SK-N-SH (cell line): ENCODE measurements around the gene CHCHD6. TPM values are rescaled to one million over a fixed set of nuclear protein-coding genes. Genes with fewer than 3 reads are reported as not detected.

Source experiments
- CTCF ChIA-PET: fragments of 300-600, 350-600 bp; formaldehyde crosslinking; extraction: SDS; loops from one replicate; lab custom pipeline; 2021; lab: Yijun Ruan, JAX
- POLR2A ChIA-PET: fragments of 350-600 bp; sonication (Branson Sonifier 250); formaldehyde crosslinking; extraction: SDS; loops from one replicate; lab custom pipeline; 2020; ENCODE audit warnings: antibody characterized with exemption, inconsistent platforms; lab: Yijun Ruan, JAX
- DNase-seq: peaks from one replicate; pipeline ENCODE4 v3.0.0; 2012
- H2AFZ ChIP-seq: fragments of 200-600 bp; sonication (generic); 2 replicates; pipeline ENCODE4 v1.8.1; 2016; ENCODE audit warnings: antibody characterized with exemption, mild to moderate bottlenecking, low read depth
- H3F3A ChIP-seq: fragments of 200-600 bp; sonication (generic); replicated peaks from 2 replicates; pipeline ENCODE3; 2016; ENCODE audit warnings: antibody characterized with exemption, mild to moderate bottlenecking; ENCODE audit not compliant: insufficient read depth
- H3K27ac ChIP-seq, 2 experiments: fragments of 200-500 bp in 1 of 2; fragments of 200-600 bp in 1 of 2; sonication (Bioruptor generic) in 1 of 2; sonication (generic), shearing (Covaris generic) in 1 of 2; 2 replicates each; pipeline versions ENCODE4 v1.5.1 to v1.6.1; 2014 to 2016; ENCODE audit warnings: low read depth in 2 of 2, inconsistent platforms in 1 of 2, low read length in 1 of 2, mild to moderate bottlenecking in 1 of 2, mixed read lengths in 1 of 2
- H3K27me3 ChIP-seq: fragments of 200-600 bp; sonication (generic), shearing (Covaris generic); 2 replicates; pipeline ENCODE4 v1.6.1; 2016; ENCODE audit warnings: mixed run types; ENCODE audit not compliant: insufficient read depth
- H3K36me3 ChIP-seq, 2 experiments: fragments of 200-500 bp in 1 of 2; fragments of 200-600 bp in 1 of 2; sonication (Bioruptor generic) in 1 of 2; sonication (generic) in 1 of 2; replicated peaks in 1 of 2; 2 replicates each; pipeline versions ENCODE3 to v1.5.1; 2014 to 2016; ENCODE audit warnings: low read length in 1 of 2, mild to moderate bottlenecking in 1 of 2; ENCODE audit not compliant: insufficient read depth in 2 of 2, control insufficient read depth in 1 of 2
- H3K4me1 ChIP-seq, 2 experiments: fragments of 200-500 bp in 1 of 2; fragments of 200-600 bp in 1 of 2; sonication (Bioruptor generic) in 1 of 2; sonication (generic), shearing (Covaris generic) in 1 of 2; 2 replicates each; pipeline versions ENCODE4 v1.5.1 to v1.6.1; 2014 to 2016; ENCODE audit warnings: low read depth in 1 of 2, low read length in 1 of 2, mixed run types in 1 of 2; ENCODE audit not compliant: insufficient read depth in 2 of 2, control insufficient read depth in 1 of 2
- H3K4me2 ChIP-seq: fragments of 200-600 bp; sonication (generic), shearing (Covaris generic); 2 replicates; pipeline ENCODE4 v1.6.1; 2017; ENCODE audit warnings: mixed run types
- H3K4me3 ChIP-seq, 2 experiments: fragments of 200-500 bp in 1 of 2; fragments of 200-600 bp in 1 of 2; sonication (Bioruptor generic) in 1 of 2; sonication (generic), shearing (Covaris generic) in 1 of 2; 2 replicates each; pipeline versions ENCODE4 v1.5.1 to v1.8.1; 2014 to 2016; ENCODE audit warnings: low read depth in 2 of 2, inconsistent platforms in 1 of 2, low read length in 1 of 2, mild to moderate bottlenecking in 1 of 2, mixed read lengths in 1 of 2, moderate library complexity in 1 of 2
- H3K79me2 ChIP-seq: fragments of 200-600 bp; sonication (generic); 2 replicates; pipeline ENCODE4 v1.8.1; 2017; ENCODE audit warnings: mild to moderate bottlenecking; ENCODE audit not compliant: insufficient read depth
- H3K9ac ChIP-seq: fragments of 200-600 bp; sonication (generic); 2 replicates; pipeline ENCODE4 v1.6.1; 2017; ENCODE audit warnings: mixed run types
- H3K9me2 ChIP-seq: fragments of 200-600 bp; sonication (generic); 2 replicates; pipeline ENCODE4 v1.6.1; 2017; ENCODE audit warnings: mixed run types
- H3K9me3 ChIP-seq: fragments of 200-600 bp; sonication (generic); 2 replicates; pipeline ENCODE4 v1.6.1; 2017; ENCODE audit warnings: mixed run types, mild to moderate bottlenecking, moderate library complexity
- H4K20me1 ChIP-seq: fragments of 200-600 bp; sonication (generic); 2 replicates; pipeline ENCODE4 v1.6.1; 2017; ENCODE audit warnings: mild to moderate bottlenecking, mixed run types; ENCODE audit not compliant: insufficient read depth
- EZH2phosphoT487 ChIP-seq: fragments of 200-600 bp; sonication (generic); IDR thresholded peaks from 2 replicates; pipeline ENCODE4 v1.6.1; 2017; ENCODE audit warnings: low read depth, mixed run types, mild to moderate bottlenecking, antibody characterized with exemption, moderate library complexity, borderline replicate concordance
- FOXM1 ChIP-seq: IDR thresholded peaks from 2 replicates; pipeline ENCODE4 v1.4.0; 2012; ENCODE audit warnings: low read depth, mild to moderate bottlenecking
- GABPA ChIP-seq: IDR thresholded peaks from 2 replicates; pipeline ENCODE4 v1.4.0; 2012; ENCODE audit warnings: low read depth, mild to moderate bottlenecking
- GATA2 ChIP-seq: sonication (generic); formaldehyde crosslinking; IDR thresholded peaks from 2 replicates; pipeline ENCODE4 v1.5.0; 2020; ENCODE audit warnings: mild to moderate bottlenecking, missing genetic modification reagents
- JUND ChIP-seq: IDR thresholded peaks from 2 replicates; pipeline ENCODE4 v1.4.0; 2012
- NFIC ChIP-seq: IDR thresholded peaks from 2 replicates; pipeline ENCODE4 v1.4.0; 2012; ENCODE audit warnings: borderline replicate concordance
- POLR2AphosphoS5 ChIP-seq: IDR thresholded peaks from 2 replicates; pipeline ENCODE4 v1.6.1; 2012; ENCODE audit warnings: low read depth, low read length
- RCOR1 ChIP-seq: fragments of 150-350 bp; IDR thresholded peaks from 2 replicates; pipeline ENCODE4 v1.6.1; 2017; ENCODE audit warnings: antibody characterized with exemption, low read length
- RXRA ChIP-seq: IDR thresholded peaks from 2 replicates; pipeline ENCODE4 v1.4.0; 2012; ENCODE audit warnings: low read depth, mild to moderate bottlenecking, borderline replicate concordance
- SIN3A ChIP-seq: IDR thresholded peaks from 2 replicates; pipeline ENCODE4 v1.6.1; 2012; ENCODE audit warnings: low read depth, mild to moderate bottlenecking, low read length, moderate library complexity, borderline replicate concordance
- SMC3 ChIP-seq: IDR thresholded peaks from 2 replicates; pipeline ENCODE4 v1.6.1; 2012; ENCODE audit warnings: low read depth, low read length, improper control_type of control experiment
- TAF1 ChIP-seq: IDR thresholded peaks from 2 replicates; pipeline ENCODE4 v1.6.1; 2012; ENCODE audit warnings: low read depth, mild to moderate bottlenecking, low read length, moderate library complexity, borderline replicate concordance
- TCF12 ChIP-seq: IDR thresholded peaks from 2 replicates; pipeline ENCODE4 v1.4.0; 2012
- TEAD4 ChIP-seq: IDR thresholded peaks from 2 replicates; pipeline ENCODE4 v1.4.0; 2012; ENCODE audit warnings: mild to moderate bottlenecking, borderline replicate concordance; ENCODE audit not compliant: insufficient read depth
- YY1 ChIP-seq: IDR thresholded peaks from 2 replicates; pipeline ENCODE4 v1.4.0; 2012; ENCODE audit warnings: low read depth, mild to moderate bottlenecking
- WGBS: methylation state at CpG from one replicate; pipeline ENCODE4 v1.1.6; 2017; ENCODE audit warnings: low lambda C conversion rate; 5-methylcytosine and 5-hydroxymethylcytosine counted together
- polyA plus RNA-seq, 3 experiments: library from polyadenylated mRNA; depleted of rRNA; stranded (reverse); fragments of >200 nt; gene quantifications; 2 replicates each; pipeline ENCODE4 v1.2.3, GENCODE V29; 2012
- TF ChIP-seq, protein P1 (sequence below): fragments of 200-600 bp; sonication (generic); IDR thresholded peaks from 2 replicates; pipeline ENCODE4 v1.6.1; 2017; ENCODE audit warnings: antibody characterized with exemption, mild to moderate bottlenecking, moderate library complexity
- TF ChIP-seq, protein P2 (sequence below): fragments of 150-350 bp; IDR thresholded peaks from 2 replicates; pipeline ENCODE4 v1.6.1; 2016; ENCODE audit warnings: mild to moderate bottlenecking, low read depth, low read length
- TF ChIP-seq, protein P3 (sequence below): fragments of 150-350 bp; IDR thresholded peaks from 2 replicates; pipeline ENCODE4 v1.6.1; 2017; ENCODE audit warnings: antibody characterized with exemption, low read length, low read depth, borderline replicate concordance
- TF ChIP-seq, protein P4 (sequence below): IDR thresholded peaks from 2 replicates; pipeline ENCODE4 v1.4.0; 2012; ENCODE audit warnings: low read depth, borderline replicate concordance

The CHCHD6 gene
- polyA plus RNA-seq, 1 of the 3 experiments (the other 2 are of a cell fraction), result 42.5 TPM

DNA sequence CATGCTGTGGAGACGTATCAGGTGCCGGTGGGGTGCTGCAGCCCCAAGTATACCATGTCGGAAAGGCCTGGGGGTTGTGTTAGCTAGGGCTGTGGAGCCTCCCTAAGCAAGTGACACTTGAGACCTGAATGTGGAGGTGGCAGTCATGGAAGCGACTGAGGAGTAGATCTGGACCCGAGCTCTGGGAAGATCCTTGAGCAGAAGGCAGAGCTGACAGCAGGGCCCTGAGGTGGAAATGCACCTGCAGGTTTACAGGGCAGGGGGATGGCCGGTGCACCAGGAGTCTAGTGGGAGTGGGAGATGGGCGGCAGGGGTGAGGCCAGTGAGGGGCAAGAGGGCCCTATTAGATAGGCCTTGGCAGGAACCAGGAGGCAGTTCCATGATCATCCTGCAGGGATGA, 187.1 kb downstream of the CHCHD6 start:
- Histone ChIP-seq H3K4me3 (no peak overlapping the region), H3K27ac (no peak overlapping the region), H4K20me1 (no peaks in the 10 kb centered on the region)
- CTCF ChIA-PET, result interaction anchor here (1.7 to 1.8 kb wide), 2 partner anchors 11 to 22 kb away, joined by 3 to 4 read pairs; no protein-coding TSS in a partner anchor
- TF ChIP-seq, protein P1, sequence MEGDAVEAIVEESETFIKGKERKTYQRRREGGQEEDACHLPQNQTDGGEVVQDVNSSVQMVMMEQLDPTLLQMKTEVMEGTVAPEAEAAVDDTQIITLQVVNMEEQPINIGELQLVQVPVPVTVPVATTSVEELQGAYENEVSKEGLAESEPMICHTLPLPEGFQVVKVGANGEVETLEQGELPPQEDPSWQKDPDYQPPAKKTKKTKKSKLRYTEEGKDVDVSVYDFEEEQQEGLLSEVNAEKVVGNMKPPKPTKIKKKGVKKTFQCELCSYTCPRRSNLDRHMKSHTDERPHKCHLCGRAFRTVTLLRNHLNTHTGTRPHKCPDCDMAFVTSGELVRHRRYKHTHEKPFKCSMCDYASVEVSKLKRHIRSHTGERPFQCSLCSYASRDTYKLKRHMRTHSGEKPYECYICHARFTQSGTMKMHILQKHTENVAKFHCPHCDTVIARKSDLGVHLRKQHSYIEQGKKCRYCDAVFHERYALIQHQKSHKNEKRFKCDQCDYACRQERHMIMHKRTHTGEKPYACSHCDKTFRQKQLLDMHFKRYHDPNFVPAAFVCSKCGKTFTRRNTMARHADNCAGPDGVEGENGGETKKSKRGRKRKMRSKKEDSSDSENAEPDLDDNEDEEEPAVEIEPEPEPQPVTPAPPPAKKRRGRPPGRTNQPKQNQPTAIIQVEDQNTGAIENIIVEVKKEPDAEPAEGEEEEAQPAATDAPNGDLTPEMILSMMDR, result no peak
- TF ChIP-seq SIN3A (no peak), GATA2 (CRISPR knock-in tag) (no peak), RXRA (no peak), FOXM1 (no peak), TCF12 (no peak), JUND (no peak), GABPA (no peak), TEAD4 (no peak), EZH2phosphoT487 (no peak), TAF1 (no peak), POLR2AphosphoS5 (no peak), RCOR1 (no peak), NFIC (no peak), SMC3 (no peak), YY1 (no peak)
- TF ChIP-seq, protein P2, sequence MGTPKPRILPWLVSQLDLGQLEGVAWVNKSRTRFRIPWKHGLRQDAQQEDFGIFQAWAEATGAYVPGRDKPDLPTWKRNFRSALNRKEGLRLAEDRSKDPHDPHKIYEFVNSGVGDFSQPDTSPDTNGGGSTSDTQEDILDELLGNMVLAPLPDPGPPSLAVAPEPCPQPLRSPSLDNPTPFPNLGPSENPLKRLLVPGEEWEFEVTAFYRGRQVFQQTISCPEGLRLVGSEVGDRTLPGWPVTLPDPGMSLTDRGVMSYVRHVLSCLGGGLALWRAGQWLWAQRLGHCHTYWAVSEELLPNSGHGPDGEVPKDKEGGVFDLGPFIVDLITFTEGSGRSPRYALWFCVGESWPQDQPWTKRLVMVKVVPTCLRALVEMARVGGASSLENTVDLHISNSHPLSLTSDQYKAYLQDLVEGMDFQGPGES, result no peak
- TF ChIP-seq, protein P3, sequence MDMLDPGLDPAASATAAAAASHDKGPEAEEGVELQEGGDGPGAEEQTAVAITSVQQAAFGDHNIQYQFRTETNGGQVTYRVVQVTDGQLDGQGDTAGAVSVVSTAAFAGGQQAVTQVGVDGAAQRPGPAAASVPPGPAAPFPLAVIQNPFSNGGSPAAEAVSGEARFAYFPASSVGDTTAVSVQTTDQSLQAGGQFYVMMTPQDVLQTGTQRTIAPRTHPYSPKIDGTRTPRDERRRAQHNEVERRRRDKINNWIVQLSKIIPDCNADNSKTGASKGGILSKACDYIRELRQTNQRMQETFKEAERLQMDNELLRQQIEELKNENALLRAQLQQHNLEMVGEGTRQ, result no peak
- TF ChIP-seq, protein P4, sequence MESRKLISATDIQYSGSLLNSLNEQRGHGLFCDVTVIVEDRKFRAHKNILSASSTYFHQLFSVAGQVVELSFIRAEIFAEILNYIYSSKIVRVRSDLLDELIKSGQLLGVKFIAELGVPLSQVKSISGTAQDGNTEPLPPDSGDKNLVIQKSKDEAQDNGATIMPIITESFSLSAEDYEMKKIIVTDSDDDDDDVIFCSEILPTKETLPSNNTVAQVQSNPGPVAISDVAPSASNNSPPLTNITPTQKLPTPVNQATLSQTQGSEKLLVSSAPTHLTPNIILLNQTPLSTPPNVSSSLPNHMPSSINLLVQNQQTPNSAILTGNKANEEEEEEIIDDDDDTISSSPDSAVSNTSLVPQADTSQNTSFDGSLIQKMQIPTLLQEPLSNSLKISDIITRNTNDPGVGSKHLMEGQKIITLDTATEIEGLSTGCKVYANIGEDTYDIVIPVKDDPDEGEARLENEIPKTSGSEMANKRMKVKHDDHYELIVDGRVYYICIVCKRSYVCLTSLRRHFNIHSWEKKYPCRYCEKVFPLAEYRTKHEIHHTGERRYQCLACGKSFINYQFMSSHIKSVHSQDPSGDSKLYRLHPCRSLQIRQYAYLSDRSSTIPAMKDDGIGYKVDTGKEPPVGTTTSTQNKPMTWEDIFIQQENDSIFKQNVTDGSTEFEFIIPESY, result no peak
- TF ChIP-seq, all 33 proteins: peak for 0
- H3K4me2 ChIP-seq, result no peak overlapping the region
- peaks cover 7 to 47% of the 10 kb centered on the region in 2 experiments for H3K4me1 ChIP-seq
- peaks cover 0 to 2% of the 10 kb centered on the region in 2 experiments for H3K36me3 ChIP-seq
- WGBS, result 98% methylated on average over 7 of the region's 7 CpGs
- H2AFZ ChIP-seq, result no peak overlapping the region
- H3F3A ChIP-seq, result peaks cover 5% of the 10 kb centered on the region
- POLR2A ChIA-PET, result no interaction called here
- H3K9me2 ChIP-seq, result no peaks in the 10 kb centered on the region
- H3K9me3 ChIP-seq, result no peaks in the 10 kb centered on the region
- H3K79me2 ChIP-seq, result no peaks in the 10 kb centered on the region
- H3K27me3 ChIP-seq, result no peaks in the 10 kb centered on the region
- DNase-seq, result no peak
- H3K9ac ChIP-seq, result no peak overlapping the region
